Measurements from ENCODE around the gene CCHCR1. TPM values are rescaled to one million over a fixed set of nuclear protein-coding genes. Genes with fewer than 3 reads are reported as not detected.

CCHCR1 gene
- total and polyA plus RNA-seq, 4 donors: 3.1 to 9.9 (median 6.2) TPM

- Histone ChIP-seq H3K4me1 (ENCODE audit: control insufficient read depth in 4 of 4, insufficient read depth in 4 of 4, low read length in 3 of 4) (no peaks in the 10 kb centered on the region), H3K9me3 (ENCODE audit: control insufficient read depth in 4 of 4, low read length in 3 of 4) (no peaks in the 10 kb centered on the region), H3K9ac (ENCODE audit: low read depth in 1 of 2, low read length in 2 of 2) (no peak within 1 kb of the TSS), H3K27me3 (ENCODE audit: control insufficient read depth in 4 of 4, insufficient read depth in 4 of 4, low read length in 3 of 4) (no peaks in the 10 kb centered on the region), H3K4me3 (ENCODE audit: low read depth in 1 of 3, low read length in 3 of 3) (no peak within 1 kb of the TSS), H3K27ac (ENCODE audit: low read depth in 1 of 2, low read length in 2 of 2) (no peak within 1 kb of the TSS), H3K36me3 (ENCODE audit: control insufficient read depth in 4 of 4, insufficient read depth in 3 of 4, low read depth in 1 of 4, low read length in 3 of 4) (no peaks in the 10 kb centered on the region)
- WGBS: 80% methylated on average over 26 of the region's 26 CpGs
- TF ChIP-seq RAD21 (IDR thresholded peaks at IDR 0.05) (no peak), SP1 (IDR thresholded peaks at IDR 0.05) (no peak), REST (IDR thresholded peaks at IDR 0.05) (no peak), MAX (IDR thresholded peaks at IDR 0.05) (no peak), RXRA (IDR thresholded peaks at IDR 0.05) (no peak), FOXA1 (IDR thresholded peaks at IDR 0.05) (no peak), TAF1 (conservative IDR thresholded peaks at IDR 0.05) (no peak), CTCF (IDR thresholded peaks at IDR 0.05; ENCODE audit: low read depth, low read length, missing input control) (no peak), HNF4A (conservative IDR thresholded peaks at IDR 0.05) (no peak), HNF4G (IDR thresholded peaks at IDR 0.05) (no peak), EGR1 (IDR thresholded peaks at IDR 0.05; ENCODE audit: low read depth in 2 of 2) (no peak), ZBTB33 (IDR thresholded peaks at IDR 0.05) (no peak), GABPA (IDR thresholded peaks at IDR 0.05 in 1 of 2, conservative IDR thresholded peaks at IDR 0.05 in 1 of 2) (no peak), YY1 (IDR thresholded peaks at IDR 0.05) (no peak), FOXA2 (IDR thresholded peaks at IDR 0.05) (no peak)
- no peak for DNase-seq (ENCODE audit: low spot score)
Observed at GRCh38 chr6:31120151-31120915, 37.3 kb downstream of the CCHCR1 start, which contains the start of gene CDSN. Gene CDSN (minus strand): TSS chr6:31120446. CDS start chr6:31120419, 27 bp downstream.

GRCh38 chr6:31118178-31118577, 39.4 kb downstream of the CCHCR1 start:
- no peaks in the 10 kb centered on the region for H3K4me1 ChIP-seq (ENCODE audit: control insufficient read depth in 4 of 4, insufficient read depth in 4 of 4, low read length in 3 of 4)

More at GRCh38 chr6:31118178-31118577, 39.4 kb downstream of the CCHCR1 start:
- Histone ChIP-seq H3K9me3 (ENCODE audit: control insufficient read depth in 4 of 4, low read length in 3 of 4) (no peaks in the 10 kb centered on the region), H3K27me3 (ENCODE audit: control insufficient read depth in 4 of 4, insufficient read depth in 4 of 4, low read length in 3 of 4) (no peaks in the 10 kb centered on the region), H3K36me3 (ENCODE audit: control insufficient read depth in 4 of 4, insufficient read depth in 3 of 4, low read depth in 1 of 4, low read length in 3 of 4) (no peaks in the 10 kb centered on the region), H3K9ac (ENCODE audit: low read depth in 1 of 2, low read length in 2 of 2) (no peak overlapping the region), H3K27ac (ENCODE audit: low read depth in 1 of 2, low read length in 2 of 2) (no peak overlapping the region), H3K4me3 (ENCODE audit: low read depth in 1 of 3, low read length in 3 of 3) (no peak overlapping the region)
- DNase-seq (ENCODE audit: low spot score): no peak
- WGBS: 70% methylated on average over 7 of the region's 7 CpGs
- TF ChIP-seq CTCF (IDR thresholded peaks at IDR 0.05; ENCODE audit: low read depth, low read length, missing input control) (no peak), FOXA2 (IDR thresholded peaks at IDR 0.05) (no peak)
